Natural killer cell (primary cell): ENCODE measurements around the gene SLC39A10. TPM values are rescaled to one million over a fixed set of nuclear protein-coding genes. Genes with fewer than 3 reads are reported as not detected.

ENCODE experiments used
- ATAC-seq, 3 donors: fragments of 150-1000 bp in 2 of 3; fragments of 200-7000 bp in 1 of 3; cut with Tn5 transposase; 1 replicate in 1 of 3; 2 replicates in 2 of 3; pipeline ENCODE4 v1.10.0; 2021; ENCODE audit warnings: mild to moderate bottlenecking in 2 of 3, moderate library complexity in 2 of 3
- DNase-seq, 2 donors: peaks; one replicate each; pipeline versions ENCODE4 v3.0.0 to v3.0.0-alpha.2; 2013 to 2021; ENCODE audit warnings: mixed read lengths in 1 of 2
- H3K27ac ChIP-seq: one replicate; pipeline ENCODE4 v1.5.1; 2013; ENCODE audit warnings: mild to moderate bottlenecking, low read length
- H3K27me3 ChIP-seq: one replicate; pipeline ENCODE4 v1.6.1; 2013; ENCODE audit warnings: low read length; ENCODE audit not compliant: control insufficient read depth, insufficient read depth
- H3K36me3 ChIP-seq: one replicate; pipeline ENCODE4 v1.6.1; 2013; ENCODE audit warnings: low read length; ENCODE audit not compliant: control insufficient read depth, insufficient read depth
- H3K4me1 ChIP-seq: one replicate; pipeline ENCODE4 v1.6.1; 2013; ENCODE audit warnings: low read length; ENCODE audit not compliant: control insufficient read depth, insufficient read depth
- H3K4me3 ChIP-seq: one replicate; pipeline ENCODE4 v1.5.1; 2013; ENCODE audit warnings: low read length
- H3K9me3 ChIP-seq: one replicate; pipeline ENCODE4 v1.6.1; 2013; ENCODE audit warnings: low read length; ENCODE audit not compliant: control insufficient read depth, insufficient read depth
- H3K27ac Mint-ChIP-seq, 2 donors: one replicate each; pipeline ENCODE4 v1.8.0; 2022; ENCODE audit warnings: mild to moderate bottlenecking in 2 of 2, mixed read lengths in 2 of 2, moderate library complexity in 1 of 2
- H3K27me3 Mint-ChIP-seq, 2 donors: one replicate each; pipeline ENCODE4 v1.8.0; 2022; ENCODE audit warnings: low read depth in 2 of 2, mixed read lengths in 2 of 2
- H3K36me3 Mint-ChIP-seq: one replicate; pipeline ENCODE4 v1.8.0; 2022; ENCODE audit warnings: mixed read lengths
- H3K4me1 Mint-ChIP-seq, 2 donors: one replicate each; pipeline ENCODE4 v1.8.0; 2022; ENCODE audit warnings: mixed read lengths in 2 of 2
- H3K4me3 Mint-ChIP-seq: one replicate; pipeline ENCODE4 v1.8.0; 2022; ENCODE audit warnings: mild to moderate bottlenecking, moderate library complexity, mixed read lengths
- H3K9me3 Mint-ChIP-seq, 2 donors: one replicate each; pipeline ENCODE4 v1.8.0; 2022; ENCODE audit warnings: mixed read lengths in 2 of 2
- WGBS: methylation state at CpG from one replicate; pipeline ENCODE4 v1.1.7; 2013; ENCODE audit warnings: missing lambda C conversion rate; ENCODE audit not compliant: insufficient coverage; 5-methylcytosine and 5-hydroxymethylcytosine counted together
- intact Hi-C: fragments of 100-400 bp; cut with micrococcal nuclease; formaldehyde crosslinking; loops from one replicate; pipeline ENCODE4 v1.14.2; 2022
- total RNA-seq, 4 donors: library from RNA; stranded (reverse); fragments of 120-200 nt in 1 of 4; gene quantifications; one replicate each; pipeline versions ENCODE4 v1.2.3 to v1.2.4, GENCODE V29; 2013 to 2022
- TF ChIP-seq, protein P1 (sequence below): fragments of 200-600 bp; IDR thresholded peaks from one replicate; pipeline ENCODE4 v1.8.0; 2022; ENCODE audit warnings: antibody characterized with exemption

The SLC39A10 gene
- total RNA-seq, 3 donors from 2014 or later (not counting 1 experiment from before 2014, with no cell fraction given) = 56.5 to 69.6 (median 58.5) TPM

DNA sequence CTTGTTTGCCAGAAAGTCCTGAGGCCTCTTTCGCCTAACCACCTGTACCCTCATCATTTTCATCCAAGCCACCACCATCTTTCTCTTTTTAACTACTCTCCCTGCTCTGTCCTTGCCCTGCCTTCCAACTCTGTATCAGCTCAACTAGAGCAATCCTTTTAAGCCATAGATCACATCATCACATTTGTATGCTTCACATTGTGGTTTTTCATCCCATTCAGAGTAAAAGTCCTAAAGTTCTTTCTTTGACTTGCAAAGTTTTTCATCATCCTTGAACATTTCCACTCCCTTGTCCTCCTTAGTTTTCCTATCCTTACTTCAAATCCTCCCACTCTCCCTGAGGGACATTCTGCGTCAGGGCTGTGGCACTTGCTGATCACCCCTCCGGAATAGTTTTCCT lies 73.9 kb downstream of the SLC39A10 start:
- WGBS = 98% methylated on average over 3 of the region's 3 CpGs
- Mint-ChIP-seq H3K4me1 (peaks cover 14 to 22% of the 10 kb centered on the region in 2 donors), H3K4me3 (no peak overlapping the region), H3K27ac (no peak overlapping the region), H3K27me3 (no peaks in the 10 kb centered on the region), H3K36me3 (peaks cover 28% of the 10 kb centered on the region), H3K9me3 (no peaks in the 10 kb centered on the region)
- no peak overlapping the region for H3K27ac ChIP-seq
- intact Hi-C loops = no loop called here
- no peaks in the 10 kb centered on the region for H3K9me3 ChIP-seq
- H3K36me3 ChIP-seq = peaks cover 46% of the 10 kb centered on the region
- H3K27me3 ChIP-seq = no peaks in the 10 kb centered on the region
- no peak for DNase-seq
- no peak for ATAC-seq
- no peak overlapping the region for H3K4me3 ChIP-seq
- H3K4me1 ChIP-seq = no peaks in the 10 kb centered on the region
- TF ChIP-seq, protein P1, sequence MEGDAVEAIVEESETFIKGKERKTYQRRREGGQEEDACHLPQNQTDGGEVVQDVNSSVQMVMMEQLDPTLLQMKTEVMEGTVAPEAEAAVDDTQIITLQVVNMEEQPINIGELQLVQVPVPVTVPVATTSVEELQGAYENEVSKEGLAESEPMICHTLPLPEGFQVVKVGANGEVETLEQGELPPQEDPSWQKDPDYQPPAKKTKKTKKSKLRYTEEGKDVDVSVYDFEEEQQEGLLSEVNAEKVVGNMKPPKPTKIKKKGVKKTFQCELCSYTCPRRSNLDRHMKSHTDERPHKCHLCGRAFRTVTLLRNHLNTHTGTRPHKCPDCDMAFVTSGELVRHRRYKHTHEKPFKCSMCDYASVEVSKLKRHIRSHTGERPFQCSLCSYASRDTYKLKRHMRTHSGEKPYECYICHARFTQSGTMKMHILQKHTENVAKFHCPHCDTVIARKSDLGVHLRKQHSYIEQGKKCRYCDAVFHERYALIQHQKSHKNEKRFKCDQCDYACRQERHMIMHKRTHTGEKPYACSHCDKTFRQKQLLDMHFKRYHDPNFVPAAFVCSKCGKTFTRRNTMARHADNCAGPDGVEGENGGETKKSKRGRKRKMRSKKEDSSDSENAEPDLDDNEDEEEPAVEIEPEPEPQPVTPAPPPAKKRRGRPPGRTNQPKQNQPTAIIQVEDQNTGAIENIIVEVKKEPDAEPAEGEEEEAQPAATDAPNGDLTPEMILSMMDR = no peak

DNA sequence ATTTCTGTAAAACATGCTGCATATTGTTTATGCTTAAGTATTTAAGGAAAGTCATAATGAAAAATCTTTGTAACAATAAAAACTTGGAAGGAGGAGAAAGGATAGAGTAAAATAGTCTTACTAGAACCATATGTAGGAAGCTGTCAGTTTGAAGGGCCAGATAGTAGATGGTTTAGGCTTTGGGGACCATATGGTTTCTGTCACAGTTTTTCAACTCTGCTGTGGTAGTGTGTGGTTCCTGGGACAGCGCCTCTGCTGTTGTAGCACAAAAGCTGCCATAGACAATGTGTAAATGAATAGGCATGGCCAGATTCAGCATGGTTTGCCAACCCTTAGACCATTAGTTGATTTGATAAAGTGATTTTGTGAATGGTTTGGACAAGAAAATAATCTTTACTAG lies 75.5 kb downstream of the SLC39A10 start:
- no peaks in the 10 kb centered on the region for H3K27me3 ChIP-seq
- TF ChIP-seq, protein P1 = no peak
- H3K36me3 Mint-ChIP-seq = peaks cover 28% of the 10 kb centered on the region
- ATAC-seq (no peak), DNase-seq (no peak)
- H3K9me3 Mint-ChIP-seq = no peaks in the 10 kb centered on the region
- H3K4me3 Mint-ChIP-seq = no peak overlapping the region
- H3K36me3 ChIP-seq = peaks cover 50% of the 10 kb centered on the region
- peaks cover 14 to 22% of the 10 kb centered on the region in 2 donors for H3K4me1 Mint-ChIP-seq
- H3K27ac Mint-ChIP-seq = peak overlapping the region in 1 of 2 donors; percentile 53
- H3K4me3 ChIP-seq = no peak overlapping the region
- 93% methylated on average over 1 of the region's 1 CpG for WGBS
- H3K4me1 ChIP-seq = no peaks in the 10 kb centered on the region
- intact Hi-C loops = no loop called here
- no peaks in the 10 kb centered on the region for H3K27me3 Mint-ChIP-seq
- H3K27ac ChIP-seq = no peak overlapping the region
- no peaks in the 10 kb centered on the region for H3K9me3 ChIP-seq

DNA sequence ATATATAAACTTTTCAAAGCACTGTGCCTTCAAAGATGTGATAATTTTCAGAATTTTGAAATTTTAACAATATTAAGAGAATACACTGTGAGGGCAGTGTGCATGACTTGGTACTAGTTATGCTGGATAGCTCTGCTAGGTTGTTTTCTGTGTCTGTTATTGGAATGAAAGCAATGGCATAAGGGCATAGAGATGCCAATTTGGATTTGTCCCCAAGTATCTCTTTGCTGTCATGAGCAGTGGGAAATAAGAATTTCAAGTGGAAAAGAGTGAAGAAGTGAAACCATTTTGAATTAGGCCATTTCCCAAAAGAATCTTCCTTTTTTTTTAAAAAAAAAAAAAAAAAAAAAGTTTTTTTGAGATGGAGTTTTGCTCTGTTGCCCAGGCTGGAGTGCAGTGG lies 76.8 kb downstream of the SLC39A10 start:
- Histone ChIP-seq H3K27ac (no peak overlapping the region), H3K4me1 (no peaks in the 10 kb centered on the region), H3K9me3 (no peaks in the 10 kb centered on the region), H3K4me3 (no peak overlapping the region), H3K36me3 (peaks cover 50% of the 10 kb centered on the region), H3K27me3 (no peaks in the 10 kb centered on the region)
- peaks cover 14 to 22% of the 10 kb centered on the region in 2 donors for H3K4me1 Mint-ChIP-seq
- no peaks in the 10 kb centered on the region for H3K27me3 Mint-ChIP-seq
- no peak for ATAC-seq
- H3K27ac Mint-ChIP-seq = no peak overlapping the region
- no peak for DNase-seq
- no peak overlapping the region for H3K4me3 Mint-ChIP-seq
- H3K36me3 Mint-ChIP-seq = peaks cover 28% of the 10 kb centered on the region
- intact Hi-C loops = no loop called here
- no peaks in the 10 kb centered on the region for H3K9me3 Mint-ChIP-seq
- TF ChIP-seq, protein P1 = no peak

DNA sequence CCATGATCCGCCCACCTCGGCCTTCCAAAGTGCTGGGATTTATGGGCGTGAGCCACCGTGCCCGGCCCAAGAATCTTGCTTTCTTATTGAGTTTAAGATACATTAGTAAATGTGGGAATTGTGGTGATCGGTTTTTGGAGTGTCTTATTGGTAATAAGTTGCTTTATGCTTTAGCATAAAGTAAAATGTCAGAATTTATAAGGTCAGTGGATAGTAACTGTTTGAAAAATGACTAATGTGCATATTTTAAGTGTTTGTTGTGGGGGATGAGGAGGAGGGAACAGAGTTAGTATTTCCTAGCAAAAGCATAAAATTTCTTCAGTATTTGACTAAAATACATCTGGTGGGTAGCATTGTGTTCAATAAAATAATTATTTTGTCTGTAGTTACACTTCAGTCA lies 77.4 kb downstream of the SLC39A10 start:
- Histone ChIP-seq H3K9me3 (no peaks in the 10 kb centered on the region), H3K4me3 (no peak overlapping the region), H3K27ac (no peak overlapping the region), H3K36me3 (peaks cover 51% of the 10 kb centered on the region), H3K4me1 (no peaks in the 10 kb centered on the region), H3K27me3 (no peaks in the 10 kb centered on the region)
- TF ChIP-seq, protein P1 = no peak
- ATAC-seq = no peak
- Mint-ChIP-seq H3K36me3 (peaks cover 25% of the 10 kb centered on the region), H3K4me1 (peaks cover 14 to 22% of the 10 kb centered on the region in 2 donors), H3K4me3 (no peak overlapping the region), H3K9me3 (no peaks in the 10 kb centered on the region), H3K27me3 (no peaks in the 10 kb centered on the region), H3K27ac (no peak overlapping the region)
- 98% methylated on average over 6 of the region's 6 CpGs for WGBS
- intact Hi-C loops = no loop called here
- no peak for DNase-seq
